Spleen (tissue), 11 donors: ENCODE results near the gene PDE1A. TPM values are rescaled to one million over a fixed set of nuclear protein-coding genes. Genes with fewer than 3 reads are reported as not detected.

Experiments used
- DNase-seq: peaks from one replicate; pipeline ENCODE4 v3.0.0-alpha.2; 2020
- H3K27ac ChIP-seq, 8 donors: fragments of 200-600 bp; sonication (generic) in 7 of 8; 1 replicate in 4 of 8; 2 replicates in 4 of 8; pipeline versions ENCODE4 v1.5.0 to v1.8.0; 2016 to 2021; ENCODE audit warnings: inconsistent platforms in 4 of 8, mild to moderate bottlenecking in 4 of 8, moderate library complexity in 1 of 8
- H3K27me3 ChIP-seq, 7 donors: fragments of 200-600 bp; sonication (generic) in 6 of 7; replicated peaks in 1 of 7; 1 replicate in 4 of 7; 2 replicates in 3 of 7; pipeline versions ENCODE4 v1.5.0 to v1.8.0; 2016 to 2021; ENCODE audit warnings: inconsistent platforms in 3 of 7, mild to moderate bottlenecking in 1 of 7
- H3K36me3 ChIP-seq, 6 donors: fragments of 200-600 bp; sonication (generic) in 5 of 6; 1 replicate in 4 of 6; 2 replicates in 2 of 6; pipeline versions ENCODE4 v1.5.0 to v1.8.0; 2016 to 2021; ENCODE audit warnings: inconsistent platforms in 2 of 6
- H3K4me1 ChIP-seq, 6 donors: fragments of 200-600 bp; sonication (generic) in 5 of 6; 1 replicate in 3 of 6; 2 replicates in 3 of 6; pipeline versions ENCODE4 v1.5.0 to v1.8.0; 2016 to 2021; ENCODE audit warnings: inconsistent platforms in 3 of 6
- H3K4me3 ChIP-seq, 8 donors: fragments of 200-600 bp; sonication (generic) in 7 of 8; 1 replicate in 4 of 8; 2 replicates in 4 of 8; pipeline versions ENCODE4 v1.5.0 to v1.8.0; 2016 to 2021; ENCODE audit warnings: inconsistent platforms in 4 of 8, mild to moderate bottlenecking in 4 of 8, moderate library complexity in 2 of 8
- H3K9me3 ChIP-seq, 8 donors: fragments of 200-600 bp; sonication (generic) in 7 of 8; 1 replicate in 4 of 8; 2 replicates in 4 of 8; pipeline versions ENCODE4 v1.5.0 to v1.8.0; 2016 to 2021; ENCODE audit warnings: inconsistent platforms in 4 of 8
- CTCF ChIP-seq, 11 experiments: fragments of 200-600 bp in 7 of 11; fragments of 450-650 bp in 4 of 11; sonication (generic) in 4 of 11; IDR thresholded peaks in 8 of 11; conservative IDR thresholded peaks in 3 of 11; 1 replicate in 7 of 11; 2 replicates in 4 of 11; pipeline versions ENCODE4 v1.4.0 to v1.8.0; 2016 to 2021; ENCODE audit warnings: antibody characterized with exemption in 11 of 11, inconsistent platforms in 4 of 11, mild to moderate bottlenecking in 1 of 11
- POLR2A ChIP-seq, 3 donors: fragments of 450-650 bp; IDR thresholded peaks; one replicate each; pipeline ENCODE4 v1.5.1; 2017; ENCODE audit warnings: antibody characterized with exemption in 3 of 3, mild to moderate bottlenecking in 1 of 3
- POLR2AphosphoS5 ChIP-seq, 3 donors: sonication (generic); formaldehyde crosslinking; IDR thresholded peaks; one replicate each; pipeline ENCODE4 v1.5.1; 2017; ENCODE audit warnings: antibody characterized with exemption in 3 of 3
- WGBS, 5 donors: extraction: QIAGEN DNeasy Blood & Tissue Kit in 3 of 5; methylation state at CpG; one replicate each; pipeline versions ENCODE4 v1.1.5 to v1.1.7; 2013 to 2018; 5-methylcytosine and 5-hydroxymethylcytosine counted together
- intact Hi-C: fragments of 100-400 bp; cut with DNase I; formaldehyde crosslinking; loops from one replicate; pipeline ENCODE4 v1.15.0; 2023; ENCODE audit warnings: low total_unique reads
- polyA plus RNA-seq, 3 donors: library from polyadenylated mRNA; stranded (reverse); fragments of 200-250 nt; gene quantifications; one replicate each; pipeline ENCODE4 v1.2.1, GENCODE V29; 2013
- total RNA-seq, 7 donors: library from RNA; depleted of rRNA in 3 of 7; stranded (reverse); fragments of >200 nt in 3 of 7; fragmentation: NEBNext Ultra II Directional in 4 of 7; extraction: Animal tissue kit (Norgen Biotek cat#: 25700) in 4 of 7; gene quantifications; one replicate each; pipeline versions ENCODE4 v1.1.0 to v1.2.1, GENCODE V29; 2016 to 2021
- donor health status: healthy with polysubstance abuse.
- donor health status: DM: no; HTN: no; CAD: no; lungs with moderate emphysema.
- donor health status: DM: no; HTN: no; CAD: no.
- donor health status: Bipolar disorder and iron deficiency.
- donor health status: healthy.
- donor health status: DM: no; HTN: no; CAD: no.
- donor health status: DM: yes; HTN: yes; CAD: no.

Gene PDE1A
- total and polyA plus RNA-seq, 10 donors: 1.5 to 7.8 (median 2.8) TPM

DNA sequence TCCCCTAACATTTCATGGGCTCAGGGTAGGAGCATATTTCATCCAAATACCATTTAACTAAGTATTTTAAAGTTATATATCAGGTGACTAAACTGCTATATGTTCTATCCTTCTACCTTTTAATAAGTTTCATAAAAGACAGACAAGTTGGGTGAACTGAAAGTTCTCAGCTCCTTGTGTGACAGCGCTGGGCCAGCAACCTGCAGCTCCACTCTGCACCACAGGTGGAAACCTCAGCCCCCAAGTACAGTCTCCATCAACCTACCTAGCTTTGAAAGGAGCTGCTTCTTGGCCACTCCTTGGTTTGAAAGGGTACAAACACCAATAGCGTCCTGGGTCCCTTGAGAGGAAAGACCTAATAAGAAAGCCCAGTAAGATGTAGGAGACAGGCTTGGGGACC, 177.9 kb downstream of the PDE1A start:
- Histone ChIP-seq H3K36me3 (no peaks in the 10 kb centered on the region), H3K27me3 (no peaks in the 10 kb centered on the region), H3K4me3 (no peak overlapping the region), H3K27ac (no peak overlapping the region), H3K4me1 (no peaks in the 10 kb centered on the region), H3K9me3 (no peaks in the 10 kb centered on the region)
- 88 to 98% (median 96%) methylated on average over 2 of the region's 2 CpGs for WGBS, 5 donors
- intact Hi-C loops: no loop called here
- DNase-seq: no peak
- TF ChIP-seq POLR2A (IDR thresholded peaks at IDR 0.05) (no peak), CTCF (IDR thresholded peaks at IDR 0.05 in 8 of 11, conservative IDR thresholded peaks at IDR 0.05 in 3 of 11) (no peak), POLR2AphosphoS5 (IDR thresholded peaks at IDR 0.05) (no peak)

GRCh38 chr2:182248362-182248761, 178.5 kb downstream of the PDE1A start:
- no peaks in the 10 kb centered on the region for H3K27me3 ChIP-seq
- intact Hi-C loops: no loop called here
- H3K27ac ChIP-seq: no peak overlapping the region
- TF ChIP-seq POLR2AphosphoS5 (IDR thresholded peaks at IDR 0.05) (no peak), CTCF (IDR thresholded peaks at IDR 0.05 in 8 of 11, conservative IDR thresholded peaks at IDR 0.05 in 3 of 11) (no peak), POLR2A (IDR thresholded peaks at IDR 0.05) (no peak)
- WGBS, 5 donors: 60 to 71% (median 65%) methylated on average over 6 of the region's 6 CpGs
- no peak overlapping the region for H3K4me3 ChIP-seq
- DNase-seq: no peak
- no peaks in the 10 kb centered on the region for H3K36me3 ChIP-seq
- H3K4me1 ChIP-seq: no peaks in the 10 kb centered on the region
- no peaks in the 10 kb centered on the region for H3K9me3 ChIP-seq

DNA sequence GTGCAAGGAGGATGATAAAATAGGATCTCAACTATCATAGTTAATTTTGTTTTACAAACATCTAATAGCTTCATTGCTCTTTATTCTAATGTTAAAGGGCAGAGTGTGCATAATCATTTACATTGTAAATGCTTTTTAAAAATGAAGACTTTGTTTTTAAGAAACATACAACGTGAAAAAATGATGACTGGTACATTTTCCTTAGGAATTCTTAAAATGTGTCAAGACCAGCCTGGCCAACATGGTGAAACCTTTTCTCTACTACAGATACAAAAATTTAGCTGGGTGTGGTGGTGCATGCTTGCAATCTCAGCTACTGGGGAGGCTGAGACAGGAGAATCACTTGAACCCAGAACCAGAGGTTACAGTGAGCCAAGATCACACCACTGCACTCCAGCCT, 179.0 kb downstream of the PDE1A start:
- no peaks in the 10 kb centered on the region for H3K36me3 ChIP-seq
- no peaks in the 10 kb centered on the region for H3K27me3 ChIP-seq
- TF ChIP-seq POLR2AphosphoS5 (IDR thresholded peaks at IDR 0.05) (no peak), CTCF (IDR thresholded peaks at IDR 0.05 in 8 of 11, conservative IDR thresholded peaks at IDR 0.05 in 3 of 11) (no peak), POLR2A (IDR thresholded peaks at IDR 0.05) (no peak)
- no peak overlapping the region for H3K4me3 ChIP-seq
- WGBS, 5 donors: 70 to 85% (median 76%) methylated on average over 1 of the region's 1 CpG
- H3K4me1 ChIP-seq: no peaks in the 10 kb centered on the region
- no peak overlapping the region for H3K27ac ChIP-seq
- H3K9me3 ChIP-seq: no peaks in the 10 kb centered on the region
- intact Hi-C loops: no loop called here
- DNase-seq: no peak

- no peaks in the 10 kb centered on the region for H3K9me3 ChIP-seq
- no peak for DNase-seq
- H3K27ac ChIP-seq: no peak overlapping the region
- H3K4me1 ChIP-seq: peaks cover 0 to 3% (median 0%) of the 10 kb centered on the region in 6 donors
- H3K4me3 ChIP-seq: no peak overlapping the region
- H3K36me3 ChIP-seq: no peaks in the 10 kb centered on the region
- intact Hi-C loops: no loop called here
- TF ChIP-seq POLR2A (IDR thresholded peaks at IDR 0.05) (no peak), POLR2AphosphoS5 (IDR thresholded peaks at IDR 0.05) (no peak), CTCF (IDR thresholded peaks at IDR 0.05 in 8 of 11, conservative IDR thresholded peaks at IDR 0.05 in 3 of 11) (no peak)
- no peaks in the 10 kb centered on the region for H3K27me3 ChIP-seq
Observed at GRCh38 chr2:182245963-182246362, 180.9 kb downstream of the PDE1A start.
